Adrenal gland (tissue), 12 donors: Measurements from ENCODE around the gene DFFB. TPM values are rescaled to one million over a fixed set of nuclear protein-coding genes. Genes with fewer than 3 reads are reported as not detected.

ENCODE experiments used
- DNase-seq, 7 donors: peaks; one replicate each; pipeline ENCODE4 v3.0.0-alpha.2; 2019 to 2020
- H3K27ac ChIP-seq, 5 donors: fragments of 200-600 bp; sonication (generic) in 4 of 5; 1 replicate in 3 of 5; 2 replicates in 2 of 5; pipeline versions ENCODE4 v1.5.1 to v1.8.0; 2016 to 2020; ENCODE audit warnings: mild to moderate bottlenecking in 1 of 5
- H3K27me3 ChIP-seq: fragments of 200-600 bp; 2 replicates; pipeline ENCODE4 v1.8.0; 2021
- H3K36me3 ChIP-seq, 2 donors: fragments of 200-600 bp; replicated peaks in 1 of 2; 1 replicate in 1 of 2; 2 replicates in 1 of 2; pipeline versions ENCODE4 v1.5.1 to v1.8.0; 2018 to 2022
- H3K4me1 ChIP-seq, 2 donors: fragments of 200-600 bp; replicated peaks in 1 of 2; 1 replicate in 1 of 2; 2 replicates in 1 of 2; pipeline versions ENCODE4 v1.5.1 to v1.8.0; 2018 to 2021
- H3K4me3 ChIP-seq, 4 donors: fragments of 200-600 bp; sonication (generic) in 3 of 4; one replicate each; pipeline ENCODE4 v1.5.1; 2016 to 2018
- H3K9me3 ChIP-seq, 3 donors: fragments of 200-600 bp; sonication (generic) in 1 of 3; replicated peaks in 1 of 3; 1 replicate in 2 of 3; 2 replicates in 1 of 3; pipeline versions ENCODE4 v1.5.1 to v1.8.0; 2016 to 2021
- CTCF ChIP-seq, 6 experiments: fragments of 450-650 bp in 4 of 6; fragments of 200-600 bp in 2 of 6; sonication (generic) in 1 of 6; IDR thresholded peaks; 1 replicate in 5 of 6; 2 replicates in 1 of 6; pipeline versions ENCODE4 v1.5.1 to v1.8.0; 2016 to 2021; ENCODE audit warnings: antibody characterized with exemption in 6 of 6, mild to moderate bottlenecking in 2 of 6, moderate library complexity in 1 of 6
- POLR2A ChIP-seq, 2 donors: fragments of 450-650 bp; IDR thresholded peaks; one replicate each; pipeline ENCODE4 v1.6.1; 2017; ENCODE audit warnings: antibody characterized with exemption in 2 of 2, mild to moderate bottlenecking in 2 of 2, moderate library complexity in 1 of 2
- WGBS, 4 donors: extraction: QIAGEN DNeasy Blood & Tissue Kit in 2 of 4; methylation state at CpG; one replicate each; pipeline versions ENCODE4 v1.1.5 to v1.1.7; 2013 to 2017; 5-methylcytosine and 5-hydroxymethylcytosine counted together
- intact Hi-C, 2 donors: fragments of 100-400 bp; cut with DNase I; formaldehyde crosslinking; loops; one replicate each; pipeline versions ENCODE4 v1.14.1 to v1.15.0; 2022 to 2023
- polyA plus RNA-seq, 3 donors: library from polyadenylated mRNA; stranded (reverse); fragments of 200-250 nt in 2 of 3; fragments of 350-450 nt in 1 of 3; fragmentation: Illumina TruSeq in 1 of 3; extraction: RNeasy Lipid Tissue Mini Kit (QIAGEN cat#74804) in 1 of 3; gene quantifications; one replicate each; pipeline ENCODE4 v1.2.3, GENCODE V29; 2013 to 2014
- total RNA-seq, 9 donors: library from RNA; depleted of rRNA in 4 of 9; stranded (reverse); fragments of >200 nt in 4 of 9; fragments of 120-200 nt in 1 of 9; fragmentation: NEBNext Ultra II Directional in 1 of 9; extraction: Animal tissue kit (Norgen Biotek cat#: 25700) in 1 of 9; gene quantifications; one replicate each; pipeline versions ENCODE4 v1.1.0 to v1.2.4, GENCODE V29; 2013 to 2023
- donor health status: healthy with polysubstance abuse.
- donor health status: Bipolar disorder and iron deficiency.
- donor health status: DM: yes; HTN: yes; CAD: no.
- donor health status: DM: no; HTN: no; CAD: no.
- donor health status: DM: no; HTN: no; CAD: no.
- donor health status: DM: yes; HTN: yes; CAD: no.

DFFB gene
- total and polyA plus RNA-seq, 12 donors, result 1.8 to 13.4 (median 5.2) TPM

DNA sequence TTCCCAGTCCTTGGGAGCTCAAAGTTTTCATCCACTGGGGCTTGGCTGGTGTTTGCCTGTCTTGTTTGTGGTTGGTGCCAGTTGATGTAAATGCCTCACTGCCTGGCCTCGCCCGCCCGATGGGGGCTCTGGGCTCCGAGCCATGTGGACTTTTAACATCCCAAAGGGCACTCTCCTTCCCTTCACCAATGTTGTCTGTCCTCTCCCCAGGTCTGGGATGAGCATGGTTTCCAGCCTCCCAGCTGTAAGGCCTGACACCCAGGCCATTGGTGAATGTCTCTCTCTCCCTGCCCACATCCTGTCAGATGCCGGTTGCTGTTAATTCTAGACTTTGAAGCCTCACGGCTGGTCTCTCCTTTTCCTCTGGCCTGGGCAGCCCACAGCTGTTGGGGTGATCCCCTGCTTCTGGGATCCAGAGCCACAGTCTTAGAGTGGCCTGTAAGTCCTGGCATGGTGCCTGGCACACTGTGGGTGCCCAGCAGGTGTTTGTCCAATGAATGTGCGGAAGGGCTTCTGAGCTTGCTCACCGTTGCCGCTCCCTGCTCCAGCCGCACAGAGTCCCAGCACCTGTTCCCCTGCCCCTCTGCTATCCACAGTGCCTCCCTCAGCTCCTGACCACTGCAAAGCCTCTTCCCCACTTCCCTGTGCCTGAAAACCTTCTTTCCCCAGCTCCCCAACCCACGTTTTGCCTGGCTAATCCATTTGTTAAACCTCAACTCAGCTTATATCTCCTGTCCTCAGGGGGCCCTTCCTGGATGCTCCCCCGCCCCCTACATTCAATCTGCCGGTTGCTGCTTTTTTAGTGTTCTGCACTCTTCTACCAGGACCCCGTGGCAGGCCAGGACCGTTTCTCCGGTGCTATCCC, 46.1 kb downstream of the DFFB start:
- no peaks in the 10 kb centered on the region for H3K9me3 ChIP-seq
- TF ChIP-seq POLR2A (IDR thresholded peaks at IDR 0.05) (no peak), CTCF (IDR thresholded peaks at IDR 0.05) (no peak)
- H3K36me3 ChIP-seq, result no peaks in the 10 kb centered on the region
- intact Hi-C loops, result no loop called here
- H3K27me3 ChIP-seq, result no peaks in the 10 kb centered on the region
- DNase-seq, result no peak
- no peak overlapping the region for H3K27ac ChIP-seq
- peaks cover 6 to 11% of the 10 kb centered on the region in 2 donors for H3K4me1 ChIP-seq
- no peak overlapping the region for H3K4me3 ChIP-seq
- WGBS, 4 donors, result 80 to 88% (median 83%) methylated on average over 15 to 16 of the region's 16 CpGs

GRCh38 chr1:3904006-3904842, 46.9 kb downstream of the DFFB start:
- no peak overlapping the region for H3K4me3 ChIP-seq
- no peak for DNase-seq
- 78 to 87% (median 83%) methylated on average over 11 to 24 of the region's 24 CpGs for WGBS, 4 donors
- intact Hi-C loops, result no loop called here
- no peak overlapping the region for H3K27ac ChIP-seq
- peaks cover 2 to 6% of the 10 kb centered on the region in 2 donors for H3K4me1 ChIP-seq
- TF ChIP-seq POLR2A (IDR thresholded peaks at IDR 0.05) (no peak), CTCF (IDR thresholded peaks at IDR 0.05) (no peak)
- H3K9me3 ChIP-seq, result no peaks in the 10 kb centered on the region
- H3K27me3 ChIP-seq, result no peaks in the 10 kb centered on the region
- H3K36me3 ChIP-seq, result no peaks in the 10 kb centered on the region

DNA sequence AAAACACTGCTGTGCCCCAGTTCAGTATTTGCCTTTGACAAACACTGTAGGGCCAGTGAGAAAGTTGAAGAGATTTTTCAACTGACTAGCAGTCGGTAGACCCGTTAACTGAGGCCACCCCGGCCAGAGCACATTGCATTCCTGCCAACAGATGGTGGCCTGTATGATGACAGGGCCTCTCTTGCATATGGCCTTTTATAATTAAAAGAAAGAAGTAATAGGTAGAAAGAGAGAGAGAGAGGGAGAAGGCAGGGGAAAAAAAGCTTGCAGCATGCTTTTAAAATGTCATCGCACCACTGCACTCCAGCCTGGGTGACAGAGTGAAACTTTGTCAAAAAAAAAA, 47.5 kb downstream of the DFFB start:
- H3K27ac ChIP-seq, result no peak overlapping the region
- H3K4me3 ChIP-seq, result no peak overlapping the region
- peaks cover 0 to under 1% of the 10 kb centered on the region in 2 donors for H3K4me1 ChIP-seq
- no peaks in the 10 kb centered on the region for H3K36me3 ChIP-seq
- H3K27me3 ChIP-seq, result no peaks in the 10 kb centered on the region
- DNase-seq, result no peak
- 87 to 95% (median 92%) methylated on average over 4 of the region's 4 CpGs for WGBS, 4 donors
- TF ChIP-seq POLR2A (IDR thresholded peaks at IDR 0.05) (no peak), CTCF (IDR thresholded peaks at IDR 0.05) (no peak)
- intact Hi-C loops, result no loop called here
- H3K9me3 ChIP-seq, result no peaks in the 10 kb centered on the region

DNA sequence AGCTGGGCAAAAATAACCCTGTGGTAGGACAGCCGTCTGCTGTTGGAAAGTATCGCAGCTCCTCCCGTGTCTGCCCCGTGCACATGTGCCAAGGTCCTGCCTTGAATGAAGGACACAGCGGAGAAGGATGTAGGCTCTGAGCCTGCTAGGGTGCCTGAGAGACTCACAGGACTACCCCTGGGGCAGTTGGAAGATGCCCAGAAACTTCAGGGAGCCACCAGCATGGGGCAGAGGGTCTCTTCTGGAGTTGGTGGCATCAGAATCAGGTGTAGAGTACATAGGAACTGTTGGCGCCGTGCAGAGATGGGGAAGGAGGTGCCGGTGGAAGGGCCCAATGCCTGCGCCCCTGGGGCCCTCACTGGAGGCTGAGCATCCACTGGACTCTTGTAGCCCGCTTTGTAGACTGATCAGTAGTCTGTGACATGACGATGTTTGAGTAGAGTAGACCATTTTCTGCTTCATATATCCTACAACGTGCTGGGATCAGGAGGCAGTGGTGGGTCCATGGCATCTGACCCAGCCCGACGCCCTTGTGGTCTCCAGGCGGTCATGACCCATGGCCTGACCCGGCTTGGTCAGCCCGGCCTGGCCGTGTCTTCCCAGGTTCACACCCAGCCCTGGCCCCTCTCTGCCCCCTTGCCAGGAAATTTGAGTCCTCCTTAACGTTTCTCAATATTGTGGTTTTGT, 48.1 kb downstream of the DFFB start:
- Histone ChIP-seq H3K4me1 (no peaks in the 10 kb centered on the region), H3K4me3 (no peak overlapping the region), H3K9me3 (no peaks in the 10 kb centered on the region), H3K36me3 (no peaks in the 10 kb centered on the region), H3K27me3 (no peaks in the 10 kb centered on the region), H3K27ac (no peak overlapping the region)
- WGBS, 4 donors, result 85 to 87% (median 85%) methylated on average over 17 to 19 of the region's 19 CpGs
- TF ChIP-seq POLR2A (IDR thresholded peaks at IDR 0.05) (no peak), CTCF (IDR thresholded peaks at IDR 0.05) (no peak)
- DNase-seq, result no peak
- intact Hi-C loops, result no loop called here
